B cell (primary cell): Measurements from ENCODE around the gene SLC9A9. TPM values are rescaled to one million over a fixed set of nuclear protein-coding genes. Genes with fewer than 3 reads are reported as not detected.

Source experiments
- ATAC-seq: fragments of 200-7000 bp; cut with Tn5 transposase; one replicate; pipeline ENCODE4 v1.10.0; 2021; ENCODE audit warnings: low read depth, mild to moderate bottlenecking, moderate number of reproducible peaks, moderate library complexity
- CTCF ChIA-PET: fragments of 350-600 bp; sonication (Branson Sonifier 250); formaldehyde crosslinking; loops from one replicate; lab custom pipeline; 2021; ENCODE audit warnings: antibody characterized with exemption, inconsistent platforms; lab: Charles Lee
- POLR2A ChIA-PET: fragments of 350-600 bp; sonication (Branson Sonifier 250); formaldehyde crosslinking; loops from one replicate; lab custom pipeline; 2021; ENCODE audit warnings: antibody characterized with exemption; lab: Charles Lee
- DNase-seq: peaks from one replicate; pipeline ENCODE4 v3.0.0; 2013
- H2AFZ ChIP-seq: 2 replicates; pipeline ENCODE4 v1.6.1; 2012; ENCODE audit warnings: mild to moderate bottlenecking, low read depth, low read length; ENCODE audit not compliant: insufficient read depth, poor library complexity, severe bottlenecking
- H3K27ac ChIP-seq, 2 donors: 1 replicate in 1 of 2; 2 replicates in 1 of 2; pipeline ENCODE4 v1.5.1; 2012 to 2013; ENCODE audit warnings: low read length in 2 of 2, mild to moderate bottlenecking in 2 of 2, moderate library complexity in 1 of 2
- H3K27me3 ChIP-seq, 4 experiments: fragments of 200-600 bp in 1 of 4; sonication (generic) in 1 of 4; replicated peaks in 1 of 4; 1 replicate in 2 of 4; 2 replicates in 2 of 4; pipeline versions ENCODE4 v1.6.1 to v1.7.0; 2013 to 2016; ENCODE audit warnings: low read length in 3 of 4, mild to moderate bottlenecking in 2 of 4, mixed read lengths in 1 of 4, moderate library complexity in 1 of 4; ENCODE audit not compliant: insufficient read depth in 4 of 4, control insufficient read depth in 3 of 4; ENCODE audit errors: control extremely low read depth in 1 of 4
- H3K36me3 ChIP-seq, 2 experiments: replicated peaks in 1 of 2; 1 replicate in 1 of 2; 2 replicates in 1 of 2; pipeline versions ENCODE4 v1.6.1 to v1.7.1; 2013; ENCODE audit warnings: low read length in 1 of 2; ENCODE audit not compliant: insufficient read depth in 2 of 2, control insufficient read depth in 1 of 2; ENCODE audit errors: control extremely low read depth in 1 of 2, extremely low read depth in 1 of 2
- H3K4me1 ChIP-seq, 2 donors: fragments of 200-600 bp in 1 of 2; sonication (generic) in 1 of 2; 1 replicate in 1 of 2; 2 replicates in 1 of 2; pipeline versions ENCODE4 v1.5.1 to v1.6.1; 2013 to 2017; ENCODE audit warnings: low read length in 2 of 2; ENCODE audit not compliant: control insufficient read depth in 2 of 2, insufficient read depth in 2 of 2
- H3K4me2 ChIP-seq: replicated peaks from 2 replicates; pipeline ENCODE3; 2012; ENCODE audit warnings: mild to moderate bottlenecking, low read depth, low read length; ENCODE audit not compliant: poor library complexity, severe bottlenecking
- H3K4me3 ChIP-seq, 5 experiments: fragments of 200-600 bp in 1 of 5; sonication (generic) in 1 of 5; 1 replicate in 3 of 5; 2 replicates in 2 of 5; pipeline versions ENCODE4 v1.5.1 to v1.7.0; 2011 to 2016; ENCODE audit warnings: low read length in 4 of 5, mild to moderate bottlenecking in 4 of 5, low read depth in 2 of 5, control low read depth in 1 of 5, moderate library complexity in 1 of 5; ENCODE audit not compliant: insufficient read depth in 1 of 5; ENCODE audit errors: control extremely low read depth in 1 of 5, extremely low read depth in 1 of 5
- H3K79me2 ChIP-seq: fragments of 200-600 bp; sonication (generic); one replicate; pipeline ENCODE4 v1.6.0; 2016; ENCODE audit warnings: low read length; ENCODE audit not compliant: control insufficient read depth, insufficient read depth
- H3K9ac ChIP-seq: fragments of 200-600 bp; sonication (generic); 2 replicates; pipeline ENCODE4 v1.6.1; 2017; ENCODE audit warnings: mild to moderate bottlenecking, low read length, moderate library complexity
- H3K9me3 ChIP-seq, 3 donors: one replicate each; pipeline versions ENCODE4 v1.6.1 to v1.7.1; 2013; ENCODE audit warnings: low read length in 2 of 3; ENCODE audit not compliant: control insufficient read depth in 2 of 3, insufficient read depth in 1 of 3; ENCODE audit errors: control extremely low read depth in 1 of 3
- H4K20me1 ChIP-seq: 2 replicates; pipeline ENCODE4 v1.6.0; 2012; ENCODE audit warnings: mild to moderate bottlenecking, low read length; ENCODE audit not compliant: insufficient read depth, control insufficient read depth, poor library complexity, severe bottlenecking
- H3K27ac Mint-ChIP-seq: one replicate; pipeline ENCODE4 v1.8.0; 2021; ENCODE audit warnings: mixed read lengths
- H3K27me3 Mint-ChIP-seq: one replicate; pipeline ENCODE4 v1.8.0; 2021; ENCODE audit warnings: mixed read lengths
- H3K4me1 Mint-ChIP-seq: one replicate; pipeline ENCODE4 v1.8.0; 2021; ENCODE audit warnings: mixed read lengths
- H3K4me3 Mint-ChIP-seq: one replicate; pipeline ENCODE4 v1.8.0; 2021; ENCODE audit warnings: mixed read lengths
- H3K9me3 Mint-ChIP-seq: one replicate; pipeline ENCODE4 v1.8.0; 2022; ENCODE audit warnings: mixed read lengths; ENCODE audit not compliant: insufficient read depth
- CTCF ChIP-seq: fragments of 200-600 bp; IDR thresholded peaks from one replicate; pipeline ENCODE4 v1.8.0; 2022; ENCODE audit warnings: antibody characterized with exemption, mild to moderate bottlenecking
- EZH2 ChIP-seq: IDR thresholded peaks from 2 replicates; pipeline ENCODE4 v1.6.1; 2012; ENCODE audit warnings: borderline replicate concordance, low read depth, mild to moderate bottlenecking, moderate library complexity, low read length; ENCODE audit not compliant: insufficient read depth, poor library complexity, severe bottlenecking
- WGBS: methylation state at CpG from one replicate; pipeline ENCODE4 v1.1.5; 2013; ENCODE audit warnings: missing lambda C conversion rate; ENCODE audit not compliant: insufficient coverage; 5-methylcytosine and 5-hydroxymethylcytosine counted together
- intact Hi-C: fragments of 100-400 bp; cut with micrococcal nuclease; formaldehyde crosslinking; loops from one replicate; pipeline ENCODE4 v1.10.0; 2022
- polyA plus RNA-seq: library from polyadenylated mRNA; depleted of rRNA; stranded (reverse); fragments of >200 nt; gene quantifications from 2 replicates; pipeline ENCODE4 v1.2.3, GENCODE V29; 2012
- total RNA-seq, 2 donors: library from RNA; stranded (reverse); fragments of 120-200 nt in 1 of 2; gene quantifications; 1 replicate in 1 of 2; 2 replicates in 1 of 2; pipeline versions ENCODE4 v1.2.3 to v1.2.4, GENCODE V29; 2013 to 2022

The SLC9A9 gene
- total and polyA plus RNA-seq, 2 donors (not counting 1 experiment from before 2014, with no cell fraction given), result 7.7 to 17.3 TPM

DNA sequence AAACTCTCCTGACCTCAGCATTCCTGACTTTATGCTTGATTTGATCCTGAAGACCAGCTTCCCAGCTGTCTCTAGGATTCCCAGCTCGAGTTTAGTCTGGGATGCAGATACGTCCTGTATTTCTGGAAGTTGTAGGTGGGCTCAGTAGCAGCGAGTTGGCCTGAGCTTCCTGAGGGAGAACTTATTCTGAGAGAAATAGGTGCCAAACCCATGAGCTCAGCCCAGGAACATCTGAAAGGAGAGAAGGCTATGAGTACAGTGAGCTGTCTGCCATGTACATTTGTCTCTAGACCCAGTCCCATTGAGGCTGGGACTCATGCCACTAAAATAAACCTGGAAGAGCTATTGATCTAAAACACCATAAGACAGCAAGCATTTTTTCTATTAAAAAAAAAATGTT is 36.6 kb upstream of the SLC9A9 start:
- Mint-ChIP-seq H3K27ac (no peak overlapping the region), H3K4me3 (no peak overlapping the region), H3K9me3 (no peaks in the 10 kb centered on the region), H3K4me1 (no peaks in the 10 kb centered on the region), H3K27me3 (peaks cover 4% of the 10 kb centered on the region)
- H3K4me3 ChIP-seq, result no peak overlapping the region
- ChIA-PET POLR2A (interaction anchor here (0.5 kb wide), 1 partner anchor 16 kb away, joined by 8 read pairs; no protein-coding TSS in a partner anchor), CTCF (interaction anchor here (0.7 to 7.1 kb wide), 18 partner anchors 9 to 985 kb away, joined by 3 to 54 read pairs (median 5); partner anchors contain the start of gene DIPK2A)
- no peaks in the 10 kb centered on the region for H4K20me1 ChIP-seq
- no peaks in the 10 kb centered on the region for H3K9me3 ChIP-seq
- no peak overlapping the region for H2AFZ ChIP-seq
- TF ChIP-seq EZH2 (no peak), CTCF (no peak)
- H3K36me3 ChIP-seq, result no peaks in the 10 kb centered on the region
- H3K4me1 ChIP-seq, result no peaks in the 10 kb centered on the region
- intact Hi-C loops, result loop anchor here (5.0 kb wide), 1 partner anchor 887 kb away; no protein-coding TSS in a partner anchor
- WGBS, result 95% methylated on average over 3 of the region's 3 CpGs
- no peaks in the 10 kb centered on the region for H3K79me2 ChIP-seq
- peaks cover 0 to 2% (median 0%) of the 10 kb centered on the region in 4 experiments for H3K27me3 ChIP-seq
- H3K9ac ChIP-seq, result no peak overlapping the region
- no peak for DNase-seq
- no peak for ATAC-seq
- H3K4me2 ChIP-seq, result no peak overlapping the region
- H3K27ac ChIP-seq, result no peak overlapping the region

- Histone ChIP-seq H3K4me1 (no peaks in the 10 kb centered on the region), H3K9me3 (no peaks in the 10 kb centered on the region), H2AFZ (no peak overlapping the region), H3K4me2 (no peak overlapping the region), H4K20me1 (no peaks in the 10 kb centered on the region), H3K79me2 (no peaks in the 10 kb centered on the region), H3K36me3 (no peaks in the 10 kb centered on the region), H3K27ac (no peak overlapping the region), H3K9ac (no peak overlapping the region), H3K4me3 (no peak overlapping the region), H3K27me3 (peaks cover 0 to 2% (median 0%) of the 10 kb centered on the region in 4 experiments)
- TF ChIP-seq EZH2 (no peak), CTCF (no peak)
- ATAC-seq (no peak), DNase-seq (no peak)
- H3K4me1 Mint-ChIP-seq, result no peaks in the 10 kb centered on the region
- intact Hi-C loops, result no loop called here
- no peak overlapping the region for H3K27ac Mint-ChIP-seq
- POLR2A ChIA-PET, result no interaction called here
- peaks cover 4% of the 10 kb centered on the region for H3K27me3 Mint-ChIP-seq
- 100% methylated on average over 2 of the region's 3 CpGs for WGBS
- no peak overlapping the region for H3K4me3 Mint-ChIP-seq
- CTCF ChIA-PET, result interaction anchor here (0.8 to 7.1 kb wide), 6 partner anchors 8 to 89 kb away, joined by 3 to 54 read pairs (median 6); partner anchors contain the start of gene DIPK2A
- no peaks in the 10 kb centered on the region for H3K9me3 Mint-ChIP-seq
Observed at GRCh38 chr3:143883151-143883550, 34.9 kb upstream of the SLC9A9 start.
